K562 (cell line): ENCODE measurements around the gene KPNA4. TPM values are rescaled to one million over a fixed set of nuclear protein-coding genes. Genes with fewer than 3 reads are reported as not detected.

Source experiments
- AFF4 ChIP-seq: sonication (generic); formaldehyde crosslinking; IDR thresholded peaks from 2 replicates; pipeline ENCODE4 v1.8.0; 2023; ENCODE audit warnings: mild to moderate bottlenecking, missing genetic modification reagents
- ARID1B ChIP-seq: fragments of 450-650 bp; IDR thresholded peaks from 2 replicates; pipeline ENCODE4 v1.6.1; 2016; ENCODE audit warnings: antibody characterized with exemption, mild to moderate bottlenecking, inconsistent platforms
- BRD9 ChIP-seq: fragments of 450-650 bp; IDR thresholded peaks from 2 replicates; pipeline ENCODE4 v1.6.1; 2018; ENCODE audit warnings: low read depth; ENCODE audit not compliant: partially characterized antibody
- CREB1 ChIP-seq, 2 experiments: sonication (generic) in 1 of 2; formaldehyde crosslinking in 1 of 2; IDR thresholded peaks; 2 replicates each; pipeline versions ENCODE4 v1.6.1 to v1.8.0; 2012 to 2022; ENCODE audit warnings: inconsistent platforms in 1 of 2, mild to moderate bottlenecking in 1 of 2, missing genetic modification reagents in 1 of 2, moderate library complexity in 1 of 2
- ELF4 ChIP-seq: fragments of 450-650 bp; formaldehyde crosslinking; IDR thresholded peaks from 2 replicates; pipeline ENCODE4 v1.4.0; 2022; ENCODE audit warnings: missing genetic modification characterization
- ELK3 ChIP-seq: fragments of 450-650 bp; formaldehyde crosslinking; IDR thresholded peaks from 2 replicates; pipeline ENCODE4 v1.4.0; 2020; ENCODE audit warnings: mild to moderate bottlenecking
- GTF2B ChIP-seq: IDR thresholded peaks from 2 replicates; pipeline ENCODE4 v1.6.1; 2011; ENCODE audit not compliant: insufficient read length; ENCODE audit errors: extremely low read depth
- HNRNPUL1 ChIP-seq: fragments of 200-400 bp; formaldehyde crosslinking; IDR thresholded peaks from 2 replicates; pipeline ENCODE4 v1.6.1; 2017; ENCODE audit warnings: low read length
- MCM3 ChIP-seq: fragments of 450-650 bp; IDR thresholded peaks from 2 replicates; pipeline ENCODE4 v1.6.1; 2016
- NFIX ChIP-seq: fragments of 250-450 bp; sonication (Bioruptor Pico); IDR thresholded peaks from 2 replicates; pipeline ENCODE4 v1.4.0; 2020; ENCODE audit warnings: low read depth, mild to moderate bottlenecking, moderate library complexity
- SAFB ChIP-seq: fragments of 200-400 bp; formaldehyde crosslinking; IDR thresholded peaks from 2 replicates; pipeline ENCODE4 v1.6.1; 2017; ENCODE audit warnings: low read depth, low read length, borderline replicate concordance
- ZKSCAN1 ChIP-seq: fragments of 150-350 bp; IDR thresholded peaks from 2 replicates; pipeline ENCODE4 v1.6.1; 2016; ENCODE audit warnings: low read depth, low read length
- ZKSCAN8 ChIP-seq: fragments of 200-800 bp; sonication (Bioruptor generic); IDR thresholded peaks from 2 replicates; pipeline ENCODE4 v1.6.1; 2016; ENCODE audit warnings: missing genetic modification characterization, missing compliant biosample characterization
- ZNF280B ChIP-seq: fragments of 250-450 bp; sonication (Bioruptor Pico); IDR thresholded peaks from 2 replicates; pipeline ENCODE4 v1.5.1; 2021; ENCODE audit warnings: mild to moderate bottlenecking
- ZNF512 ChIP-seq: IDR thresholded peaks from 2 replicates; pipeline ENCODE4 v1.6.1; 2016; ENCODE audit warnings: missing genetic modification characterization, missing compliant biosample characterization
- polyA plus RNA-seq, 8 experiments: library from polyadenylated mRNA; depleted of rRNA in 4 of 8; stranded (reverse) in 5 of 8; unstranded in 3 of 8; fragments of >200 nt; fragmentation: Nextera tagmentation in 2 of 8; fragmentation: Illumina TruSeq in 1 of 8; extraction: Ambion mirVana in 2 of 8; extraction: Trizol in 1 of 8; gene quantifications; 2 replicates each; pipeline versions ENCODE4 v1.2.1 to v1.2.3, GENCODE V29; 2011 to 2014; ENCODE audit warnings: inconsistent platforms in 1 of 8, missing spikeins in 1 of 8
- total RNA-seq, 7 experiments: library from RNA; depleted of rRNA in 6 of 7; stranded (reverse); fragments of >200 nt in 6 of 7; fragmentation: Illumina TruSeq in 2 of 7; extraction: Trizol in 2 of 7; gene quantifications; 2 replicates each; pipeline versions ENCODE4 v1.2.1 to v1.2.3, GENCODE V29; 2011 to 2021; ENCODE audit warnings: low replicate concordance in 1 of 7

The KPNA4 gene
- total and polyA plus RNA-seq, 9 of the 15 experiments (the other 6 are each of a cell fraction or from before 2014, with no cell fraction given), result 13.9 to 66.6 (median 34.5) TPM

GRCh38 chr3:160449636-160450598 lies 115.5 kb downstream of the KPNA4 start, which contains the start of gene TRIM59 (continued):
- TF ChIP-seq AFF4 (peak; percentile 99), BRD9 (no peak), ELK3 (CRISPR knock-in tag) (no peak), ELF4 (CRISPR knock-in tag) (0 out of 2 replicates have a peak, but pooled peaks have one; percentile 46), NFIX (no peak), SAFB (peak; percentile 2; the same call in 1 of the 2 replicates), ARID1B (peak; percentile 30; the same call in 1 of the 2 replicates), CREB1 (IDR thresholded peaks at IDR 0.05) (peak; percentile 48), CREB1 (CRISPR knock-in tag; IDR thresholded peaks at IDR 0.05) (peak; percentile 79), ZNF280B (no peak), GTF2B (peak; percentile 29), HNRNPUL1 (no peak), ZNF512 (tag) (no peak), ZKSCAN1 (no peak), MCM3 (no peak), ZKSCAN8 (CRISPR knock-in tag) (no peak; the same call in 1 of the 2 replicates)
